Measurements from ENCODE around the gene RNF166.

The RNF166 gene

DNA sequence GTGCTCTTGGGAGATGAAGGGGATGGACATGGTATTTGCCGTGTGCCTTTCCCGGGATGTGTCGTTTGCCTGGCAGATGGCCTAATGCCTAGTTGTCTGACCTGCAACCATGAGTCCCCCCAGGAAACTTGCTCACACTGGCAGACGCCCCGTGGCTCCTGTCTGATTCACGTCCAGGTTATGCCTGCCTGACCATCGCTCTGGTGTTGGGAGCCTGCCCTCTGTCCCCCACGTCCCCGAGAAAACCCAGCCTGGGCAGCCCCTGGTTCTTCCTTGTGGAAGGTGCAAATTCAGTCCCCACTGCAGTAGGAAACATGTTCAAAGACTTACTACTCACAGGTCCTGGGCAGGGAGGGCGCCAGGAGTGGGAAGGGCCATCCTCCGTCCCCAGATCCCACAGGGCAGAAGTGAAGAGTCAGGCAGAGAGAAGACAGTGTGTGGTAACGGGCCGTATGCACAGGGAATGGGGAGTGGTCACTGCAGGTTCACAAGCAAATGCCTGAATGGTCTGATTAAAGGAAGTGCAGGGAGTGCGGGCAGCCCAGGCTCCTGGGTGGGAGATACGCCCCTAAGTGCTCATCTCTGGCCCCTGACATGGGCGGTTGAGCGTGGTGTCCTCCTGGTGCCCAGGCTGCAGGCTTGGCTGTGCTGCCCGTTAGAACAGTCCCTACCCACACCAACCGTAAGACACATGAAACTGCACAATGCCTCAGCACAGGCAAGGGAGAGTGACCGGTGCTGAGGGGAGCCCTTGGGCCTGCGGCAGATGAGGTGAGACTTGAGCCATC lies 15.7 kb downstream of the RNF166 start:
- ChIA-PET CTCF (no interaction called here), POLR2A (no interaction called here)
- TF ChIP-seq, protein P1, sequence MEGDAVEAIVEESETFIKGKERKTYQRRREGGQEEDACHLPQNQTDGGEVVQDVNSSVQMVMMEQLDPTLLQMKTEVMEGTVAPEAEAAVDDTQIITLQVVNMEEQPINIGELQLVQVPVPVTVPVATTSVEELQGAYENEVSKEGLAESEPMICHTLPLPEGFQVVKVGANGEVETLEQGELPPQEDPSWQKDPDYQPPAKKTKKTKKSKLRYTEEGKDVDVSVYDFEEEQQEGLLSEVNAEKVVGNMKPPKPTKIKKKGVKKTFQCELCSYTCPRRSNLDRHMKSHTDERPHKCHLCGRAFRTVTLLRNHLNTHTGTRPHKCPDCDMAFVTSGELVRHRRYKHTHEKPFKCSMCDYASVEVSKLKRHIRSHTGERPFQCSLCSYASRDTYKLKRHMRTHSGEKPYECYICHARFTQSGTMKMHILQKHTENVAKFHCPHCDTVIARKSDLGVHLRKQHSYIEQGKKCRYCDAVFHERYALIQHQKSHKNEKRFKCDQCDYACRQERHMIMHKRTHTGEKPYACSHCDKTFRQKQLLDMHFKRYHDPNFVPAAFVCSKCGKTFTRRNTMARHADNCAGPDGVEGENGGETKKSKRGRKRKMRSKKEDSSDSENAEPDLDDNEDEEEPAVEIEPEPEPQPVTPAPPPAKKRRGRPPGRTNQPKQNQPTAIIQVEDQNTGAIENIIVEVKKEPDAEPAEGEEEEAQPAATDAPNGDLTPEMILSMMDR (IDR thresholded peaks at IDR 0.05; ENCODE audit: insufficient read depth, low read length, missing control alignments): no peak
- DNase-seq (ENCODE audit: low read depth, low spot score): no peak
- H3K4me3 ChIP-seq (ENCODE audit: low read depth, low read length): no peak overlapping the region

- TF ChIP-seq, protein P1 (IDR thresholded peaks at IDR 0.05; ENCODE audit: insufficient read depth, low read length, missing control alignments): no peak
- ChIA-PET CTCF (interaction anchor here (1.0 to 1.8 kb wide), 3 partner anchors 10 to 72 kb away, joined by 3 to 7 read pairs (median 5); no protein-coding TSS in a partner anchor), POLR2A (interaction anchor here (0.6 kb wide), 1 partner anchor 478 kb away, joined by 3 read pairs; no protein-coding TSS in a partner anchor)
- DNase-seq (ENCODE audit: low read depth, low spot score): no peak
- no peak overlapping the region for H3K4me3 ChIP-seq (ENCODE audit: low read depth, low read length)
Observed at GRCh38 chr16:88688013-88688778, 18.0 kb downstream of the RNF166 start.

DNA sequence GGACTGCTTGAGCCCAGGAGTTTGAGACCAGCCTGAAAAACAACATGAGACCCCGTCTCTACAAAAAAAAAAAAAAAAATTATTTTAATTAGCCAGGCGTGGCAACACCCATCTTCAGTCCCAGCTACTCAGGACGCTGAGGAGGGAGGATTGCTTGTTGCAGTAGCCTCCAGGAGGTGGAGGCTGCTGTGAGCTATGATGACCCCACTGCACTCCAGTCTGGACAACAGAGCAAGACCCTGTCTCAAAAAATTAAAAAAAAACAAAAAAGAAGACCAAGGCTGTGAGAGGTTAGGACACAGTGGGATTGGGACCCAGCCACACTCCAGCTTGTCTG lies 18.6 kb downstream of the RNF166 start:
- no peak for DNase-seq (ENCODE audit: low read depth, low spot score)
- POLR2A ChIA-PET: interaction anchor here (0.6 kb wide), 1 partner anchor 479 kb away, joined by 3 read pairs; no protein-coding TSS in a partner anchor
- CTCF ChIA-PET: interaction anchor here (0.8 to 1.8 kb wide), 7 partner anchors 11 to 479 kb away, joined by 3 to 7 read pairs (median 3); no protein-coding TSS in a partner anchor
- TF ChIP-seq, protein P1 (IDR thresholded peaks at IDR 0.05; ENCODE audit: insufficient read depth, low read length, missing control alignments): no peak
- no peak overlapping the region for H3K4me3 ChIP-seq (ENCODE audit: low read depth, low read length)

DNA sequence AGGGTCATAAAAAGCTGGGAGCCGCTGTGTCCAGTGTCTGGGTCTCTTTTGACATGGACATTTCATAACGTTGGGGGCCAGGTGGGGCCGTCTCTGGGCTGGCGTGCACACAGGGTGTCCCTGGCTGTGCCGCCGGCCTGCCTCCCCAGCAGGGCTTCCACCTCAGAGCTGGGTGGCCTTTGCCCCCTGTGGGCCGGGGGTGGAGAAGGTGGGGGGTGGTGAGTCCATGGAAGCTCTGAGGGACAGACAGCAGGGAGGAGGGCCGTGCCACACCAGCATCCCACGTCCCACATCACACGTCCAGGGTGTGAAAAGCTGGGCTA lies 19.0 kb downstream of the RNF166 start:
- TF ChIP-seq, protein P1 (IDR thresholded peaks at IDR 0.05; ENCODE audit: insufficient read depth, low read length, missing control alignments): no peak
- ChIA-PET POLR2A (interaction anchor here (0.9 kb wide), 1 partner anchor 22 kb away, joined by 3 read pairs; no protein-coding TSS in a partner anchor), CTCF (interaction anchor here (0.8 to 3.0 kb wide), 8 partner anchors 10 to 480 kb away, joined by 3 to 11 read pairs (median 3); no protein-coding TSS in a partner anchor)
- no peak overlapping the region for H3K4me3 ChIP-seq (ENCODE audit: low read depth, low read length)
- DNase-seq (ENCODE audit: low read depth, low spot score): no peak

DNA sequence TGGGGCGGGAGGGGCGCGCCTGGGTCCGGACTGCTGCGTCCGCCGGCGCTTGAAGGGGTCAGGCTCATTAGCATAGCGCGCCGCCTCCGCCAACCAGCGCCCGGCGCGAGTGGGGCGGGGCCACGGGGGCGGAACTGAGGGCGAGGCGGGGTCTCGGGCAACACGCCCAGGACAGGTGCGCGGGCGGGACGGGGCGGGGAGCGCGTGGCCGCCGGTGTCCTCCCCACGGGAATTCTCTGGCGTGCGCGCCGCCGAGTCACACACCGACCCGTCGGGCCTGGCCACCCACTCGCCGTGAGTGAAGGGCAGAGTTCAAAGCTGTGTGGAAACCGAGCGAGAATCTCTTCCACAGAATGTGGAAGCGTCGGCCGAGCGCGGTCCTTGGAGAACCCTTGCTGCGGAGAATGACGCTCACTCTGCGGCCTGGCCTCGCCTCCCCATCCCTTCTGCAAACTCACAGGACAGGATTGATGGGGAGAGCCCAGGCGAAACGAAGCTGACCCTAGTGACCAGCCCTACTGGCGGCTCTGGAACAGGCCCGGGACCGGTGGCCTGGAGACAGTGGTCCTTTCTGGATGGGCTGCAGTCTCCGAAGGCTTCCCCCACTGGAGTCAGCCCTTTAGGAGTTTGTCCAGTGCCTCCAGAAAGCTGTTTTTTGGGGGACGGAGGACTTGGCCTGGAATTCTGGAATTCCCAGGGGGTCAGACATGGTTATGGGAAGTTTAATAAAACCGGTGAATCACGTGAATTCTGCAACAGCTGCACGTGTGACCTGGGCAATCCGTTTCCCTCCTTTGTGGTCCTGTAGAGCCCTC lies 19.6 kb downstream of the RNF166 start, which contains the start of gene SNAI3:
Gene SNAI3, minus strand, starts transcription at position 69 of the 815 bp plus-strand sequence. CDS start 101 bp downstream, outside the sequence.
- peak within 1 kb of the TSS; percentile 48 for H3K4me3 ChIP-seq (ENCODE audit: low read depth, low read length)
- ChIA-PET CTCF (interaction anchor here (0.8 to 3.0 kb wide), 8 partner anchors 11 to 480 kb away, joined by 3 to 11 read pairs (median 3); no protein-coding TSS in a partner anchor), POLR2A (interaction anchor here (0.9 kb wide), 1 partner anchor 23 kb away, joined by 3 read pairs; no protein-coding TSS in a partner anchor)
- no peak for DNase-seq (ENCODE audit: low read depth, low spot score)
- TF ChIP-seq, protein P1 (IDR thresholded peaks at IDR 0.05; ENCODE audit: insufficient read depth, low read length, missing control alignments): no peak

Data from AG04449 (cell line).